Measurements from ENCODE around the gene HLA-DQB1.
"Not testable (repeated sequence)": the region's sequence is repeated elsewhere in the genome, so short reads cannot be mapped to it uniquely, and the experiment has no call there.

The HLA-DQB1 gene

GRCh38 chr6:32662836-32663235, 3.6 kb downstream of the HLA-DQB1 start:
- DNase-seq (ENCODE audit: low read depth in 2 of 2) = no peak

GRCh38 chr6:32662099-32662498, 4.4 kb downstream of the HLA-DQB1 start:
- DNase-seq (ENCODE audit: low read depth in 2 of 2) = no peak

- DNase-seq (ENCODE audit: low read depth in 2 of 2) = no peak
Observed at GRCh38 chr6:32659856-32660595, 6.4 kb downstream of the HLA-DQB1 start.

- no peak for DNase-seq (ENCODE audit: low read depth in 2 of 2)
Observed at GRCh38 chr6:32658268-32658897, 8.1 kb downstream of the HLA-DQB1 start.

- DNase-seq (ENCODE audit: low read depth in 2 of 2) = not testable (repeated sequence)
Observed at GRCh38 chr6:32657819-32658218, 8.6 kb downstream of the HLA-DQB1 start.

- DNase-seq (ENCODE audit: low read depth in 2 of 2) = not testable (repeated sequence)
Observed at GRCh38 chr6:32657329-32657728, 9.1 kb downstream of the HLA-DQB1 start.

GRCh38 chr6:32655203-32655710, 11.2 kb downstream of the HLA-DQB1 start:
- no peak for DNase-seq (ENCODE audit: low read depth in 2 of 2)

- no peak for DNase-seq (ENCODE audit: low read depth in 2 of 2)
Observed at GRCh38 chr6:32645047-32645703, 21.3 kb downstream of the HLA-DQB1 start.

- no peak for DNase-seq (ENCODE audit: low read depth in 2 of 2)
Observed at GRCh38 chr6:32643904-32644303, 22.6 kb downstream of the HLA-DQB1 start.

GRCh38 chr6:32642720-32643106, 23.7 kb downstream of the HLA-DQB1 start:
- DNase-seq (ENCODE audit: low read depth in 2 of 2) = no peak

- not testable (repeated sequence) for DNase-seq (ENCODE audit: low read depth in 2 of 2)
Observed at GRCh38 chr6:32641785-32642719, 24.4 kb downstream of the HLA-DQB1 start.

GRCh38 chr6:32641122-32641521, 25.3 kb downstream of the HLA-DQB1 start:
- no peak for DNase-seq (ENCODE audit: low read depth in 2 of 2)

- DNase-seq (ENCODE audit: low read depth in 2 of 2) = no peak
Observed at GRCh38 chr6:32639440-32640394, 26.7 kb downstream of the HLA-DQB1 start.

GRCh38 chr6:32638532-32639219, 27.8 kb downstream of the HLA-DQB1 start:
- DNase-seq (ENCODE audit: low read depth in 2 of 2) = no peak

GRCh38 chr6:32637883-32638282, 28.6 kb downstream of the HLA-DQB1 start:
- no peak for DNase-seq (ENCODE audit: low read depth in 2 of 2)

- DNase-seq (ENCODE audit: low read depth in 2 of 2) = no peak
Observed at GRCh38 chr6:32637219-32637880, 29.1 kb downstream of the HLA-DQB1 start, which contains the start of gene HLA-DQA1. TSS of gene HLA-DQA1 (plus strand) at chr6:32637406. CDS start at chr6:32637459, 53 bp downstream.

- DNase-seq (ENCODE audit: low read depth in 2 of 2) = no peak
Observed at GRCh38 chr6:32635526-32636123, 30.8 kb downstream of the HLA-DQB1 start.

GRCh38 chr6:32629793-32630192, 36.7 kb downstream of the HLA-DQB1 start:
- not testable (repeated sequence) for DNase-seq (ENCODE audit: low read depth in 2 of 2)

- DNase-seq (ENCODE audit: low read depth in 2 of 2) = no peak
Observed at GRCh38 chr6:32627831-32628230, 38.6 kb downstream of the HLA-DQB1 start.

Measured in activated CD4-positive, alpha-beta T cell treated with anti-CD3 and anti-CD28 coated beads for 24 hours (primary cell).